Mesenchymal stem cell (in vitro differentiated cells and primary cell): ENCODE measurements around the gene EXOC6.

Source experiments
- DNase-seq: peaks from one replicate; pipeline ENCODE4 v3.0.0-alpha.2; 2013
- H2AFZ ChIP-seq: one replicate; pipeline ENCODE4 v1.6.1; 2013; ENCODE audit warnings: low read depth, mild to moderate bottlenecking, control low read depth, inconsistent platforms, low read length, moderate library complexity
- H2AK5ac ChIP-seq: 2 replicates; pipeline ENCODE4 v1.6.1; 2013; ENCODE audit warnings: low read length, moderate library complexity, mild to moderate bottlenecking, inconsistent platforms; ENCODE audit not compliant: severe bottlenecking
- H2BK120ac ChIP-seq: one replicate; pipeline ENCODE4 v1.6.1; 2013; ENCODE audit warnings: low read depth, mild to moderate bottlenecking, inconsistent platforms, low read length, moderate library complexity
- H2BK12ac ChIP-seq, 2 experiments: one replicate each; pipeline ENCODE4 v1.6.1; 2013; ENCODE audit warnings: inconsistent platforms in 2 of 2, low read length in 2 of 2, mild to moderate bottlenecking in 2 of 2, moderate library complexity in 2 of 2, control low read depth in 1 of 2
- H2BK15ac ChIP-seq: one replicate; pipeline ENCODE4 v1.6.1; 2013; ENCODE audit warnings: mild to moderate bottlenecking, low read depth, inconsistent platforms; ENCODE audit not compliant: poor library complexity, severe bottlenecking
- H2BK5ac ChIP-seq: 2 replicates; pipeline ENCODE4 v1.6.1; 2013; ENCODE audit warnings: low read depth, mild to moderate bottlenecking, low read length, control low read depth, inconsistent platforms; ENCODE audit not compliant: poor library complexity, severe bottlenecking
- H3K14ac ChIP-seq, 2 experiments: one replicate each; pipeline ENCODE4 v1.6.1; 2013; ENCODE audit warnings: inconsistent platforms in 2 of 2, low read length in 2 of 2, control low read depth in 1 of 2, mild to moderate bottlenecking in 1 of 2, moderate library complexity in 1 of 2
- H3K18ac ChIP-seq, 2 experiments: one replicate each; pipeline ENCODE4 v1.6.1; 2013; ENCODE audit warnings: inconsistent platforms in 2 of 2, low read length in 2 of 2, control low read depth in 1 of 2, low read depth in 1 of 2, mild to moderate bottlenecking in 1 of 2
- H3K23ac ChIP-seq, 2 experiments: one replicate each; pipeline ENCODE4 v1.6.1; 2013; ENCODE audit warnings: inconsistent platforms in 2 of 2, low read length in 2 of 2, mild to moderate bottlenecking in 2 of 2, moderate library complexity in 2 of 2, control low read depth in 1 of 2
- H3K27ac ChIP-seq: 2 replicates; pipeline ENCODE4 v1.5.1; 2013; ENCODE audit warnings: mild to moderate bottlenecking, moderate library complexity, low read length, control low read depth, inconsistent platforms; ENCODE audit not compliant: poor library complexity, severe bottlenecking
- H3K27me3 ChIP-seq, 2 experiments: 2 replicates each; pipeline versions ENCODE4 v1.6.1 to v1.7.0; 2013; ENCODE audit warnings: low read length in 2 of 2, mild to moderate bottlenecking in 2 of 2, moderate library complexity in 2 of 2, control low read depth in 1 of 2, inconsistent platforms in 1 of 2; ENCODE audit not compliant: control insufficient read depth in 1 of 2, insufficient read depth in 1 of 2
- H3K36me3 ChIP-seq, 2 experiments: 2 replicates each; pipeline versions ENCODE4 v1.6.1 to v1.7.0; 2013; ENCODE audit warnings: low read length in 2 of 2, control low read depth in 1 of 2, inconsistent platforms in 1 of 2, low read depth in 1 of 2, mild to moderate bottlenecking in 1 of 2; ENCODE audit not compliant: insufficient read depth in 2 of 2, control insufficient read depth in 1 of 2
- H3K4ac ChIP-seq, 2 experiments: one replicate each; pipeline ENCODE4 v1.6.1; 2013; ENCODE audit warnings: inconsistent platforms in 2 of 2, low read length in 2 of 2, mild to moderate bottlenecking in 2 of 2, moderate library complexity in 2 of 2, control low read depth in 1 of 2, low read depth in 1 of 2
- H3K4me1 ChIP-seq: 2 replicates; pipeline ENCODE4 v1.6.1; 2013; ENCODE audit warnings: low read depth, low read length, control low read depth; ENCODE audit not compliant: control insufficient read depth, insufficient read depth
- H3K4me2 ChIP-seq: 2 replicates; pipeline ENCODE4 v1.6.1; 2013; ENCODE audit warnings: low read length, mild to moderate bottlenecking, inconsistent platforms; ENCODE audit not compliant: poor library complexity, severe bottlenecking
- H3K4me3 ChIP-seq, 2 experiments: 2 replicates each; pipeline versions ENCODE4 v1.5.1 to v1.7.0; 2013; ENCODE audit warnings: low read length in 2 of 2, mild to moderate bottlenecking in 2 of 2, control low read depth in 1 of 2, low read depth in 1 of 2; ENCODE audit not compliant: insufficient read depth in 1 of 2
- H3K79me1 ChIP-seq: replicated peaks from 2 replicates; pipeline ENCODE4 v1.6.1; 2013; ENCODE audit warnings: mild to moderate bottlenecking, control low read depth, low read length, inconsistent platforms; ENCODE audit not compliant: poor library complexity, severe bottlenecking
- H3K9ac ChIP-seq: 2 replicates; pipeline ENCODE4 v1.7.0; 2013; ENCODE audit warnings: mild to moderate bottlenecking, low read length, moderate library complexity
- H3K9me3 ChIP-seq: 2 replicates; pipeline ENCODE4 v1.7.0; 2013; ENCODE audit warnings: mild to moderate bottlenecking, low read length; ENCODE audit not compliant: control insufficient read depth
- H4K8ac ChIP-seq: one replicate; pipeline ENCODE4 v1.6.1; 2013; ENCODE audit warnings: inconsistent platforms, mild to moderate bottlenecking, low read length, moderate library complexity
- H4K91ac ChIP-seq: one replicate; pipeline ENCODE4 v1.6.1; 2013; ENCODE audit warnings: mild to moderate bottlenecking, low read length, inconsistent platforms
- WGBS: methylation state at CpG from one replicate; pipeline ENCODE4 v1.1.7; 2013; ENCODE audit warnings: mixed read lengths; 5-methylcytosine and 5-hydroxymethylcytosine counted together

Gene EXOC6

GRCh38 chr10:92850185-92850584 is 1.9 kb downstream of the EXOC6 start:
- H3K4me3 ChIP-seq, result no peak overlapping the region
- H2BK120ac ChIP-seq, result no peak overlapping the region
- no CpG with 5 or more reads among the region's 2 CpGs for WGBS
- no peak for DNase-seq
- H3K18ac ChIP-seq, result no peak overlapping the region
- H2BK12ac ChIP-seq, result no peak overlapping the region
- H3K27me3 ChIP-seq, result peaks cover 0 to 17% of the 10 kb centered on the region in 2 experiments
- H3K9ac ChIP-seq, result no peak overlapping the region
- H3K9me3 ChIP-seq, result no peaks in the 10 kb centered on the region
- no peak overlapping the region for H3K4ac ChIP-seq
- no peak overlapping the region for H4K8ac ChIP-seq
- no peak overlapping the region for H3K27ac ChIP-seq
- H3K4me2 ChIP-seq, result no peak overlapping the region
- peaks cover 7% of the 10 kb centered on the region for H3K79me1 ChIP-seq
- H2AFZ ChIP-seq, result no peak overlapping the region
- H3K4me1 ChIP-seq, result peaks cover 6% of the 10 kb centered on the region
- no peak overlapping the region for H3K23ac ChIP-seq
- no peak overlapping the region for H3K14ac ChIP-seq
- no peak overlapping the region for H2BK5ac ChIP-seq
- H2BK15ac ChIP-seq, result no peak overlapping the region
- no peak overlapping the region for H4K91ac ChIP-seq
- H2AK5ac ChIP-seq, result no peak overlapping the region
- H3K36me3 ChIP-seq, result no peaks in the 10 kb centered on the region

- Histone ChIP-seq H3K9ac (no peak overlapping the region), H2AK5ac (no peak overlapping the region), H3K27ac (no peak overlapping the region), H3K4me2 (no peak overlapping the region), H2BK15ac (no peak overlapping the region), H3K36me3 (no peaks in the 10 kb centered on the region), H2BK120ac (no peak overlapping the region), H4K91ac (no peak overlapping the region), H3K79me1 (peaks cover 8% of the 10 kb centered on the region), H3K23ac (no peak overlapping the region), H3K4ac (no peak overlapping the region), H2AFZ (no peak overlapping the region), H3K4me3 (no peak overlapping the region), H2BK12ac (no peak overlapping the region), H3K27me3 (peaks cover 0 to 15% of the 10 kb centered on the region in 2 experiments), H3K4me1 (peaks cover 6% of the 10 kb centered on the region), H3K14ac (no peak overlapping the region), H3K9me3 (peaks cover 4% of the 10 kb centered on the region), H3K18ac (no peak overlapping the region), H4K8ac (no peak overlapping the region), H2BK5ac (no peak overlapping the region)
- WGBS, result 96% methylated on average over 4 of the region's 4 CpGs
- DNase-seq, result no peak
Measured at GRCh38 chr10:92851003-92851402, 2.7 kb downstream of the EXOC6 start.

GRCh38 chr10:92855560-92855959 is 7.2 kb downstream of the EXOC6 start:
- H3K4ac ChIP-seq, result no peak overlapping the region
- H4K91ac ChIP-seq, result no peak overlapping the region
- H2AFZ ChIP-seq, result no peak overlapping the region
- H3K18ac ChIP-seq, result no peak overlapping the region
- no peaks in the 10 kb centered on the region for H3K27me3 ChIP-seq
- no peak overlapping the region for H3K4me3 ChIP-seq
- H2BK5ac ChIP-seq, result peak overlapping the region; percentile 31
- WGBS, result 95% methylated on average over 3 of the region's 3 CpGs
- H3K36me3 ChIP-seq, result no peaks in the 10 kb centered on the region
- H3K4me2 ChIP-seq, result no peak overlapping the region
- H3K23ac ChIP-seq, result no peak overlapping the region
- no peaks in the 10 kb centered on the region for H3K4me1 ChIP-seq
- H2BK120ac ChIP-seq, result no peak overlapping the region
- no peak overlapping the region for H3K14ac ChIP-seq
- H4K8ac ChIP-seq, result no peak overlapping the region
- no peak overlapping the region for H3K27ac ChIP-seq
- H3K79me1 ChIP-seq, result peaks cover 6% of the 10 kb centered on the region
- no peak for DNase-seq
- H3K9ac ChIP-seq, result no peak overlapping the region
- H2AK5ac ChIP-seq, result no peak overlapping the region
- peaks cover 40% of the 10 kb centered on the region for H3K9me3 ChIP-seq
- H2BK15ac ChIP-seq, result no peak overlapping the region
- H2BK12ac ChIP-seq, result no peak overlapping the region

- H3K27me3 ChIP-seq, result no peaks in the 10 kb centered on the region
- H3K4ac ChIP-seq, result no peak overlapping the region
- H4K91ac ChIP-seq, result no peak overlapping the region
- H3K9me3 ChIP-seq, result peaks cover 43% of the 10 kb centered on the region
- no peak overlapping the region for H4K8ac ChIP-seq
- no peak overlapping the region for H3K27ac ChIP-seq
- H2BK15ac ChIP-seq, result no peak overlapping the region
- DNase-seq, result no peak
- no peaks in the 10 kb centered on the region for H3K4me1 ChIP-seq
- H3K79me1 ChIP-seq, result peaks cover 12% of the 10 kb centered on the region
- H2BK5ac ChIP-seq, result no peak overlapping the region
- H3K36me3 ChIP-seq, result no peaks in the 10 kb centered on the region
- no peak overlapping the region for H3K18ac ChIP-seq
- H3K14ac ChIP-seq, result no peak overlapping the region
- H2AK5ac ChIP-seq, result no peak overlapping the region
- H2BK12ac ChIP-seq, result no peak overlapping the region
- no peak overlapping the region for H2BK120ac ChIP-seq
- H3K4me2 ChIP-seq, result no peak overlapping the region
- H3K23ac ChIP-seq, result no peak overlapping the region
- no peak overlapping the region for H3K4me3 ChIP-seq
- H3K9ac ChIP-seq, result no peak overlapping the region
- WGBS, result 98% methylated on average over 4 of the region's 4 CpGs
- no peak overlapping the region for H2AFZ ChIP-seq
Measured at GRCh38 chr10:92857904-92858514, 9.7 kb downstream of the EXOC6 start.
